ENCODE measurements around the gene TSPAN18.

DNA sequence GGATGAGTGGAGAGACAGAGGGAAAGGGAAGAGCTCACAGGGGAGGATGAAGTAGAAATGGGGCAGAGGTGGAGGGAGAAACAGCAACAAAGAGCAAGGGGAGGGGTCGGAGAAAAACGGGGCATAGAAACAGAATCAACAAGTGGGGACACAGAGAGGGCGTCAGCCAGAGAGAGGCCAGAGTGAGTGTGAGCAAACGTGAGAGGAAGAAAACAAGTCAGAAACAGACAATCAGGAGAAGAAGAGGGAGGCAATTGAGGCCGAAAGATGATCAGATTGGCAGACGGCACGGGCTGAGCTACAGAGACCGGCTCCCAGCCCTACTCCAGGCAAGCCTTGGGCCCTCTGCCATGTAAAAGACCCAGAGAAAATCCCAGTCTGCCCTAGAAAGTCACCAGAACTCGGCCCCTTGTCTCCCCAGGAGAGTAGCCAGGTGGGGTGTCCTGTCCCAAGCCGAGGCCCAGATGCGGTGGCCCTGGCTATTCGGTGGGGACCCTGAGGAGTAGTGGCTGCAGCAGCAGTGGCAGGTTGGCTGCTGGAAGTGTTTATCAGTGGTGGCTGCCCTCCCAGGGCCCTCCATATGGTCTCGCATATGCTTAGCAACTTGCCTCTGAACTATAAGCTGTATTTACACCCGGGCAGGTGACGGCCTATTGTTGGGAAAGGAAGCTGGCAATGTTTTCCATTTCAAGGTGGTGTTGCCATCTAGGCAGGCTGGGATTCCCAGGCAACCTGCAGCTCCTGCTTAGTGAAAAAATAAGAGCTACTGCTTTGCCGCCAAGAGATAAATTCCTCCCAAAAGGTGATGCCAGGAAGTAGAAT, 14.8 kb upstream of the TSPAN18 start:
- no peak for TF ChIP-seq CTCF (IDR thresholded peaks at IDR 0.05; ENCODE audit: poor library complexity)
- no peak for TF ChIP-seq EZH2phosphoT487 (IDR thresholded peaks at IDR 0.05; ENCODE audit: low read depth, severe bottlenecking, unreplicated experiment)
